Uterus (tissue), 4 donors: ENCODE data around the gene RBM12. TPM values are rescaled to one million over a fixed set of nuclear protein-coding genes. Genes with fewer than 3 reads are reported as not detected.
"Not testable (repeated sequence)": the region's sequence is repeated elsewhere in the genome, so short reads cannot be mapped to it uniquely, and the experiment has no call there.

Source experiments
- DNase-seq, 2 donors: peaks; one replicate each; pipeline ENCODE4 v3.0.0-alpha.2; 2019 to 2020
- H3K27ac ChIP-seq, 2 donors: fragments of 200-600 bp; sonication (generic); 1 replicate in 1 of 2; 2 replicates in 1 of 2; pipeline ENCODE4 v1.5.1; 2016 to 2018
- H3K27me3 ChIP-seq, 2 donors: fragments of 200-600 bp; sonication (generic); one replicate each; pipeline ENCODE4 v1.5.1; 2018 to 2019; ENCODE audit warnings: control low read depth in 1 of 2
- H3K36me3 ChIP-seq, 2 donors: fragments of 200-600 bp; sonication (generic); one replicate each; pipeline ENCODE4 v1.5.1; 2019; ENCODE audit warnings: control low read depth in 1 of 2
- H3K4me1 ChIP-seq, 2 donors: fragments of 200-600 bp; sonication (generic); one replicate each; pipeline ENCODE4 v1.5.1; 2018 to 2019; ENCODE audit warnings: control low read depth in 1 of 2
- H3K4me3 ChIP-seq, 2 donors: fragments of 200-600 bp; sonication (generic); 1 replicate in 1 of 2; 2 replicates in 1 of 2; pipeline ENCODE4 v1.5.1; 2018 to 2019; ENCODE audit warnings: mild to moderate bottlenecking in 1 of 2
- H3K9me3 ChIP-seq, 2 donors: fragments of 200-600 bp; sonication (generic); one replicate each; pipeline ENCODE4 v1.5.1; 2019; ENCODE audit warnings: control low read depth in 1 of 2
- POLR2A ChIP-seq, 2 donors: fragments of 450-650 bp; IDR thresholded peaks; one replicate each; pipeline ENCODE4 v1.6.1; 2016; ENCODE audit warnings: antibody characterized with exemption in 2 of 2, mild to moderate bottlenecking in 1 of 2, moderate library complexity in 1 of 2
- intact Hi-C: fragments of 100-400 bp; cut with DNase I; formaldehyde crosslinking; loops from one replicate; pipeline ENCODE4 v1.15.1; 2023; ENCODE audit warnings: low total_unique reads
- total RNA-seq, 4 donors: library from RNA; depleted of rRNA in 3 of 4; stranded (reverse); fragments of >200 nt in 3 of 4; gene quantifications; one replicate each; pipeline versions ENCODE4 v1.1.0 to v1.2.4, GENCODE V29; 2014 to 2023
- TF ChIP-seq, protein P1 (sequence below), 4 experiments: fragments of 200-600 bp in 2 of 4; fragments of 450-650 bp in 2 of 4; sonication (generic) in 2 of 4; IDR thresholded peaks; one replicate each; pipeline ENCODE4 v1.5.1; 2016 to 2019; ENCODE audit warnings: antibody characterized with exemption in 4 of 4, mild to moderate bottlenecking in 2 of 4, moderate library complexity in 1 of 4
- donor health status: DM: yes; HTN: yes; CAD: no.

RBM12 gene
- total RNA-seq, 4 donors from 2014 or later, result 9.5 to 105 (median 54.4) TPM

DNA sequence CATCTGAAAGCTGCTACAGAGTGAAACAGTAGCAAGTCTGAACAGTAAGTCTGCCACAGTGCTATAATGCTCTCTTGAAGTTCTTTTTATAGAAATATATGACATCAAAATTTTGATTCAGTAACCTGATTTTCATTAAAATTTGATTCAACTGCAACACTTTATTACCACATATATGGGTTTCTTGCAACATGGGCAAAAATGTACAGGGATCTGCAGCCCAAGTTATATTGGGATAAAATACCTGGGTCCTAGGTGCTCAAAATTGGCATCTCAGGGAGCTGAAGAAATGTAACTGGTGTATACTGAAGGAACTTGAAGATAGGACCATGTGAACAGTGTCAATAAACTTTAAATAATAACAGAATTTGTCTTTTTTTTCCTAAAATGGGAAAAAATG is 45.3 kb upstream of the RBM12 start:
- H3K4me3 ChIP-seq, result no peak overlapping the region
- intact Hi-C loops, result no loop called here
- H3K36me3 ChIP-seq, result no peaks in the 10 kb centered on the region
- DNase-seq, result no peak
- no peak for TF ChIP-seq POLR2A (IDR thresholded peaks at IDR 0.05)
- TF ChIP-seq, protein P1, sequence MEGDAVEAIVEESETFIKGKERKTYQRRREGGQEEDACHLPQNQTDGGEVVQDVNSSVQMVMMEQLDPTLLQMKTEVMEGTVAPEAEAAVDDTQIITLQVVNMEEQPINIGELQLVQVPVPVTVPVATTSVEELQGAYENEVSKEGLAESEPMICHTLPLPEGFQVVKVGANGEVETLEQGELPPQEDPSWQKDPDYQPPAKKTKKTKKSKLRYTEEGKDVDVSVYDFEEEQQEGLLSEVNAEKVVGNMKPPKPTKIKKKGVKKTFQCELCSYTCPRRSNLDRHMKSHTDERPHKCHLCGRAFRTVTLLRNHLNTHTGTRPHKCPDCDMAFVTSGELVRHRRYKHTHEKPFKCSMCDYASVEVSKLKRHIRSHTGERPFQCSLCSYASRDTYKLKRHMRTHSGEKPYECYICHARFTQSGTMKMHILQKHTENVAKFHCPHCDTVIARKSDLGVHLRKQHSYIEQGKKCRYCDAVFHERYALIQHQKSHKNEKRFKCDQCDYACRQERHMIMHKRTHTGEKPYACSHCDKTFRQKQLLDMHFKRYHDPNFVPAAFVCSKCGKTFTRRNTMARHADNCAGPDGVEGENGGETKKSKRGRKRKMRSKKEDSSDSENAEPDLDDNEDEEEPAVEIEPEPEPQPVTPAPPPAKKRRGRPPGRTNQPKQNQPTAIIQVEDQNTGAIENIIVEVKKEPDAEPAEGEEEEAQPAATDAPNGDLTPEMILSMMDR (IDR thresholded peaks at IDR 0.05), result no peak
- peaks cover 0 to 8% of the 10 kb centered on the region in 2 donors for H3K4me1 ChIP-seq
- no peaks in the 10 kb centered on the region for H3K9me3 ChIP-seq
- H3K27ac ChIP-seq, result no peak overlapping the region
- no peaks in the 10 kb centered on the region for H3K27me3 ChIP-seq

DNA sequence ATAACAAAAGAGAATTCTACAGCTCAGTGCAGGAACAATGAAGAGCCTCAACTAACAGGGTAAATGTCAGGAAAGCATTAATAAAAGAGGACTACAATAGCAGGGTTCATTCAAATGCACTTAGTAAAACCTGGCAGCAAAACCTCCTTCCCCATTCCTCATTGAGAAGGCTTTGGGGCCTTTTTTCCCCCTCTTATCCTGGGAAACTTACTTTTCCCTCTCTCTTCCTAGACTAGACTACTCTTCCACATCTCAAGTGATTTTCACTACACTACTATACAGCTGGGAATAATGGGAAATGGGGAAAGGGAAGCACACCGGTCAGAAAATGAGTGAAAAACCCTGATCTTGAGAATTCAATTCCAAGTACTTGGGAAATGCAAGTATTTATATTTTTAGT is 44.6 kb upstream of the RBM12 start:
- intact Hi-C loops, result no loop called here
- no peak overlapping the region for H3K27ac ChIP-seq

DNA sequence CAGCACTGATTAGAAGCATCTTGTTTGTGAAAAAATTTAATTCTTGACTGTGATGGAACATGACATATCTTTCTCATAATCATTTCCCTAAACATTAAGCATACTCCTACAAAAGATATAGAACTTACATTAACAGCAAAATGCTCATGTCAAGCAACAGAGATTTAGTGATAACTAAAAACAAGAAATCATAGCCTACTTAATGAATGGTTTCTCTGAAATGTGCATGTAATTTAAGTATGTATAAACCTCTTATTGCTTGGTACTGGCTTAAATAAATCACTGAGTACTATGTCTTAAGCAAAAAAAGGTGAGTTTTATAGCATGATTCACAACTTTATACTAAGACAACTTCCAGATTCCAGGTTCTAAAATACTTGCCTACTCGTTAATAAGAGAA is 43.8 kb upstream of the RBM12 start:
- no peak overlapping the region for H3K27ac ChIP-seq
- intact Hi-C loops, result no loop called here
- H3K27me3 ChIP-seq, result no peaks in the 10 kb centered on the region
- no peaks in the 10 kb centered on the region for H3K9me3 ChIP-seq
- no peak overlapping the region for H3K4me3 ChIP-seq
- TF ChIP-seq, protein P1 (IDR thresholded peaks at IDR 0.05), result no peak
- no peak for TF ChIP-seq POLR2A (IDR thresholded peaks at IDR 0.05)
- H3K4me1 ChIP-seq, result peaks cover 0 to 8% of the 10 kb centered on the region in 2 donors
- DNase-seq, result no peak
- no peaks in the 10 kb centered on the region for H3K36me3 ChIP-seq

More for the DNA sequence above, 44.6 kb upstream of the RBM12 start:
- DNase-seq, result no peak
- no peaks in the 10 kb centered on the region for H3K9me3 ChIP-seq
- H3K36me3 ChIP-seq, result no peaks in the 10 kb centered on the region
- H3K4me3 ChIP-seq, result no peak overlapping the region
- peaks cover 0 to 8% of the 10 kb centered on the region in 2 donors for H3K4me1 ChIP-seq
- TF ChIP-seq, protein P1 (IDR thresholded peaks at IDR 0.05), result no peak
- no peak for TF ChIP-seq POLR2A (IDR thresholded peaks at IDR 0.05)
- H3K27me3 ChIP-seq, result no peaks in the 10 kb centered on the region

DNA sequence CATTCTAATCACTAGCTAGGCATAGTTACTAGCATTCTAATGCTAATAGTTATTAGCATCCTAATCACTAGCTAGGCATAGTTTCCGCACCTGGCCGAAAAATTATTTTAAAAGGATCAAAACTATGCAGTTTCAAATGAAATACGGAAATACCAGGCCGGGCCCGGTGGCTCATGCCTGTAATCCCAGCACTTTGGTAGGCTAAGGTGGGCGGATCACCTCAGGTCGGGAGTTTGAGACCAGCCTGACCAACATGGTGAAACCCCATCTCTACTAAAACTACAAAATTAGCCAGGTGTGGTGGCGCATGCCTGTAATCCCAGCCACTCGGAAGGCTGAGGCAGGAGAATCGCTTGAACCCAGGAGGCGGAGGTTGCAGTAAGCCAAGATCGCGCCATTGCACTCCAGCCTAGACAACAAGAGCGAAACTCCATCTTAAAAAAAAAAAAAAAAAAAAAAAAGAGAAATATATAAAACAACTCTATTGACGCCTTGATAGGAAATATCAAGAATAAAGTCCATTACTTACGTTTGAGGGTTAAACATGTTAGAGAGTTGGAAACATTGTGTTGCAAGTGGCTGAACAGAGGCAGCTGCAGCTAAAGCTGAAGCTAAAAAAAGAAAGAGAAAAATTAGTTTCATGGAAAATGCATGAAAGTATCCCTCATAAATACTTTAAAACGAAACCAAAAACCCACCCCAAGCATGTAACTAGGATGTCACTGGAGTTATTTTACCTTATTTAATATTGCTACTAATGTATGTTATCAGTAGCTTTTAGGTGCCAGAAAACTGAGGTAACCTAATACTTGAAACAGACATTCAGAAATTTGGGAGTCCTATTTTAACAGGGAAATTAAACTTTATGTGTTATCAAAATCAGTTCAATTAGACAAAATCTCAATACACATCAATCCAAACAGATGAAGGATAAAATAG is 42.2 kb upstream of the RBM12 start:
- H3K4me3 ChIP-seq, H3K27me3 ChIP-seq, DNase-seq, H3K9me3 ChIP-seq, H3K4me1 ChIP-seq, H3K27ac ChIP-seq, H3K36me3 ChIP-seq, intact Hi-C loops: not testable (repeated sequence)

DNA sequence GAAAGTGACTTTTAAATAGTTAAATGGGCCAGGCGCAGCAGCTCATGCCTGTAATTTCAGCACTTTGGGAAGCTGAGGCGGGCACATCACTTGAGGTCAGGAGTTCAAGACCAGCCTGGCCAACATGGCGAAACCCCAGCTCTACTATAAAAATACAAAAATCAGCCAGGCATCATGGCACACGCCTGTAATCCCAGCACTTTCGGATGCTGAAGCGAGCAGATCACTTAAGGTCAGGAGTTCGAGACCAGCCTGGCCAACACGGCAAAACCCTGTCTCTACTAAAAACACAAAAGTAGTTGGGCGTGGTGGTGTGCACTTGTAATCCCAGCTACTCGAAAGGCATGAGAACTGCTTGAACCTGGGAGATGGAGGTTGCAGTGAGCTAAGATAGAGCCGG is 41.2 kb upstream of the RBM12 start:
- H3K27ac ChIP-seq, H3K4me1 ChIP-seq, H3K9me3 ChIP-seq, H3K4me3 ChIP-seq, H3K36me3 ChIP-seq, DNase-seq, H3K27me3 ChIP-seq, intact Hi-C loops: not testable (repeated sequence)

DNA sequence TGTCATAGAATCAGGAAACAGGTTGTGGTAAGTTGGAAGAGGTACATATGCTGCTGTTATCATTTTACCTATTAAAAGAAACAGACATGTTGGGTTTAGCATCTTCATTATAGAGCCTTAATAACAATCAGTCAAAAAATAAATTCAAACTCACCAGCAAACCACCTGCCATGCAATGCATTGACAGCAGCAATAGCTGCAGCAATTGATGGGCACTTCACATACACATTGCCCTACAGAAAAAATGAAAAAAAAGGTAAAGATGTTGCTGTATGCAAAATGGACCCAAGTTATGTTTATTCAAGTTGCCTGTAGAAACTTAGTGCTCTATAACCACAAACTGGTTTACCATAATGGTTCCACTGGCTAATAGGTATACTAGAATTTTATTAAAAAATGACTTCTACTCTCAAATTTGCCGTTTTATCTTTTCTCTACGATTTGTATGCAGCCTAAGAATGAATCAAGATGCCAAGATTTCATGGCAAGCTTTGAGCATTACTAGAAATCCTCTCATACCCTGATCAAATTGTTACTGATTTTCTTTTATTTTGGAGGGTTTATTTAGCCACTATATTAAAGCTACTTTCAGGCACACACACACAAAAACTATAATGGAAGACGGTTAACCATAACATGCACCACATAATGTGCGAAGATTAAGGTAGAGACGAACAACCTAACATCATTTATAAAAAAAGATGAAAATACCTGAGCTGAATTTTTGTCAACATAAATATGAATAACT is 40.0 kb upstream of the RBM12 start:
- TF ChIP-seq POLR2A (IDR thresholded peaks at IDR 0.05), result no peak
- TF ChIP-seq, protein P1 (IDR thresholded peaks at IDR 0.05), result no peak
- Histone ChIP-seq H3K9me3 (no peaks in the 10 kb centered on the region), H3K36me3 (no peaks in the 10 kb centered on the region), H3K4me1 (peaks cover 0 to 3% of the 10 kb centered on the region in 2 donors), H3K27ac (no peak overlapping the region), H3K27me3 (no peaks in the 10 kb centered on the region), H3K4me3 (no peak overlapping the region)
- no peak for DNase-seq
- intact Hi-C loops, result no loop called here
